ENCODE results near the gene RNF220. TPM values are rescaled to one million over a fixed set of nuclear protein-coding genes. Genes with fewer than 3 reads are reported as not detected.

Gene RNF220
- total and polyA plus RNA-seq, 2 donors (not counting 3 experiments of a cell fraction or from before 2014, with no cell fraction given), result 62.7 to 66.6 TPM

GRCh38 chr1:44417351-44418021 lies 12.4 kb downstream of the RNF220 start:
- H4K20me1 ChIP-seq (replicated peaks; ENCODE audit: control insufficient read depth, extremely low read depth, insufficient read depth, low read length), result no peaks in the 10 kb centered on the region
- BruUV-seq (replicated peaks), result no TSS peak
- DNase-seq (ENCODE audit: low read depth, low spot score) (peak; percentile 36), FAIRE-seq (no peak)
- dilution Hi-C loops (cut with MboI; ENCODE audit: extremely low pct_ligation_motif_present, low sequenced_read_pairs), result no loop called here
- H3K36me3 ChIP-seq (ENCODE audit: control insufficient read depth in 2 of 2, extremely low read depth in 1 of 2, insufficient read depth in 2 of 2, low read length in 2 of 2), result no peaks in the 10 kb centered on the region
- H3K4me1 ChIP-seq (ENCODE audit: control insufficient read depth, extremely low read depth, insufficient read depth, low read length), result peaks cover 13% of the 10 kb centered on the region
- POLR2A ChIA-PET, result no interaction called here
- H3K79me2 ChIP-seq (ENCODE audit: control insufficient read depth, insufficient read depth, low read length), result no peaks in the 10 kb centered on the region
- intact Hi-C loops (cut with micrococcal nuclease), result loop anchor here (1.0 kb wide), 1 partner anchor 9 kb away; no protein-coding TSS in a partner anchor
- no peaks in the 10 kb centered on the region for H3K9me1 ChIP-seq (replicated peaks; ENCODE audit: control insufficient read depth, extremely low read depth, insufficient read depth, low read length)
- peaks cover 59 to 72% of the 10 kb centered on the region in 2 experiments for H3K27me3 ChIP-seq (ENCODE audit: control insufficient read depth in 2 of 2, insufficient read depth in 2 of 2, low read length in 2 of 2)
- peak overlapping the region in 1 of 3 experiments; percentile 25 for H3K4me3 ChIP-seq (replicated peaks in 1 of 3; ENCODE audit: insufficient read depth in 1 of 3, low read depth in 1 of 3, low read length in 3 of 3)
- CTCF ChIA-PET, result no interaction called here
- H3K9me3 ChIP-seq (replicated peaks; ENCODE audit: control insufficient read depth, insufficient read depth, low read length), result no peaks in the 10 kb centered on the region
- no peak overlapping the region for H3K9ac ChIP-seq (replicated peaks; ENCODE audit: extremely low read depth, insufficient read depth, low read length)
- no peak for TF ChIP-seq MYC (IDR thresholded peaks at IDR 0.05; ENCODE audit: low read depth, low read length)
- TF ChIP-seq EZH2 (IDR thresholded peaks at IDR 0.05; ENCODE audit: borderline replicate concordance, low read depth, low read length, severe bottlenecking), result peak; percentile 98
- peak overlapping the region; percentile 52 for H2AFZ ChIP-seq (ENCODE audit: low read depth, low read length)
- H3K27ac ChIP-seq (ENCODE audit: insufficient read depth, low read depth, low read length), result no peak overlapping the region
- H3K4me2 ChIP-seq (ENCODE audit: insufficient read depth, low read length), result peak overlapping the region; percentile 26

GRCh38 chr1:44418022-44418673 lies 13.1 kb downstream of the RNF220 start:
- Histone ChIP-seq H3K4me1 (ENCODE audit: control insufficient read depth, extremely low read depth, insufficient read depth, low read length) (peaks cover 20% of the 10 kb centered on the region), H4K20me1 (replicated peaks; ENCODE audit: control insufficient read depth, extremely low read depth, insufficient read depth, low read length) (no peaks in the 10 kb centered on the region), H3K36me3 (ENCODE audit: control insufficient read depth in 2 of 2, extremely low read depth in 1 of 2, insufficient read depth in 2 of 2, low read length in 2 of 2) (no peaks in the 10 kb centered on the region), H3K9me1 (replicated peaks; ENCODE audit: control insufficient read depth, extremely low read depth, insufficient read depth, low read length) (no peaks in the 10 kb centered on the region), H3K27ac (ENCODE audit: insufficient read depth, low read depth, low read length) (no peak overlapping the region), H3K9ac (replicated peaks; ENCODE audit: extremely low read depth, insufficient read depth, low read length) (no peak overlapping the region), H3K27me3 (ENCODE audit: control insufficient read depth in 2 of 2, insufficient read depth in 2 of 2, low read length in 2 of 2) (peaks cover 53 to 65% of the 10 kb centered on the region in 2 experiments), H2AFZ (ENCODE audit: low read depth, low read length) (peak overlapping the region; percentile 52), H3K4me3 (replicated peaks in 1 of 3; ENCODE audit: insufficient read depth in 1 of 3, low read depth in 1 of 3, low read length in 3 of 3) (peak overlapping the region in 1 of 3 experiments; percentile 4), H3K9me3 (replicated peaks; ENCODE audit: control insufficient read depth, insufficient read depth, low read length) (no peaks in the 10 kb centered on the region), H3K4me2 (ENCODE audit: insufficient read depth, low read length) (peak overlapping the region; percentile 24), H3K79me2 (ENCODE audit: control insufficient read depth, insufficient read depth, low read length) (no peaks in the 10 kb centered on the region)
- BruUV-seq (replicated peaks), result no TSS peak
- CTCF ChIA-PET, result no interaction called here
- POLR2A ChIA-PET, result no interaction called here
- dilution Hi-C loops (cut with MboI; ENCODE audit: extremely low pct_ligation_motif_present, low sequenced_read_pairs) (no loop called here), intact Hi-C loops (cut with micrococcal nuclease) (no loop called here)
- TF ChIP-seq EZH2 (IDR thresholded peaks at IDR 0.05; ENCODE audit: borderline replicate concordance, low read depth, low read length, severe bottlenecking) (peak; percentile 93), GATA2 (IDR thresholded peaks at IDR 0.05; ENCODE audit: insufficient read depth, insufficient read length, low read depth, low read length) (no peak), CTCF (IDR thresholded peaks at IDR 0.05; ENCODE audit: extremely low read depth in 1 of 2, insufficient read depth in 1 of 2, low read depth in 1 of 2, low read length in 2 of 2) (no peak)
- peak; percentile 16 for DNase-seq (ENCODE audit: low read depth, low spot score)
- peak; percentile 12 for FAIRE-seq
